SJSA1 (cell line): ENCODE results near the gene FZD1. TPM values are rescaled to one million over a fixed set of nuclear protein-coding genes. Genes with fewer than 3 reads are reported as not detected.
"Not testable (repeated sequence)": the region's sequence is repeated elsewhere in the genome, so short reads cannot be mapped to it uniquely, and the experiment has no call there.

Source experiments
- DNase-seq, 2 experiments: peaks; one replicate each; pipeline ENCODE4 v3.0.0-alpha.2; 2015 to 2020; ENCODE audit warnings: low spot score in 2 of 2, low read depth in 1 of 2
- H3K27ac ChIP-seq: fragments of 250-450 bp; sonication (Bioruptor Pico); 2 replicates; pipeline ENCODE4 v1.5.1; 2020; ENCODE audit warnings: mild to moderate bottlenecking, moderate library complexity
- H3K27me3 ChIP-seq: fragments of 250-450 bp; sonication (Bioruptor Pico); replicated peaks from 2 replicates; pipeline ENCODE4 v1.5.1; 2020; ENCODE audit warnings: mild to moderate bottlenecking, moderate library complexity
- H3K36me3 ChIP-seq: fragments of 250-450 bp; sonication (Bioruptor Pico); 2 replicates; pipeline ENCODE4 v1.5.1; 2020; ENCODE audit warnings: mild to moderate bottlenecking
- H3K4me1 ChIP-seq: fragments of 250-450 bp; sonication (Bioruptor Pico); replicated peaks from 2 replicates; pipeline ENCODE4 v1.6.1; 2021; ENCODE audit warnings: mild to moderate bottlenecking
- H3K4me3 ChIP-seq: fragments of 250-450 bp; sonication (Bioruptor Pico); 2 replicates; pipeline ENCODE4 v1.5.1; 2020; ENCODE audit warnings: mild to moderate bottlenecking
- H3K9me3 ChIP-seq: fragments of 250-450 bp; sonication (Bioruptor Pico); replicated peaks from 2 replicates; pipeline ENCODE4 v1.5.1; 2020; ENCODE audit warnings: mild to moderate bottlenecking
- total RNA-seq: library from RNA; depleted of rRNA; stranded (reverse); fragments of >200 nt; shearing (Covaris generic); gene quantifications from 2 replicates; pipeline ENCODE4 v1.2.3, GENCODE V29; 2014

FZD1 gene
- total RNA-seq, 1 experiment from 2014 or later: 11.6 TPM

- DNase-seq: no peak
- H3K27ac ChIP-seq: no peak overlapping the region
- no peaks in the 10 kb centered on the region for H3K9me3 ChIP-seq
- H3K4me3 ChIP-seq: no peak overlapping the region
- H3K27me3 ChIP-seq: no peaks in the 10 kb centered on the region
- H3K4me1 ChIP-seq: no peaks in the 10 kb centered on the region
- no peaks in the 10 kb centered on the region for H3K36me3 ChIP-seq
Measured at GRCh38 chr7:91294639-91295220, 30.5 kb downstream of the FZD1 start.

GRCh38 chr7:91295576-91295975 is 31.3 kb downstream of the FZD1 start:
- Histone ChIP-seq H3K4me1 (no peaks in the 10 kb centered on the region), H3K4me3 (no peak overlapping the region), H3K27me3 (no peaks in the 10 kb centered on the region), H3K36me3 (no peaks in the 10 kb centered on the region), H3K27ac (no peak overlapping the region), H3K9me3 (no peaks in the 10 kb centered on the region)
- DNase-seq: no peak

GRCh38 chr7:91297939-91298338 is 33.7 kb downstream of the FZD1 start:
- no peak for DNase-seq
- Histone ChIP-seq H3K27ac (no peak overlapping the region), H3K4me1 (no peaks in the 10 kb centered on the region), H3K9me3 (no peaks in the 10 kb centered on the region), H3K27me3 (no peaks in the 10 kb centered on the region), H3K36me3 (no peaks in the 10 kb centered on the region), H3K4me3 (no peak overlapping the region)

GRCh38 chr7:91299952-91300775 is 35.9 kb downstream of the FZD1 start:
- no peaks in the 10 kb centered on the region for H3K36me3 ChIP-seq
- H3K4me1 ChIP-seq: no peaks in the 10 kb centered on the region
- H3K27ac ChIP-seq: no peak overlapping the region
- H3K4me3 ChIP-seq: no peak overlapping the region
- H3K27me3 ChIP-seq: no peaks in the 10 kb centered on the region
- no peak for DNase-seq
- no peaks in the 10 kb centered on the region for H3K9me3 ChIP-seq

DNA sequence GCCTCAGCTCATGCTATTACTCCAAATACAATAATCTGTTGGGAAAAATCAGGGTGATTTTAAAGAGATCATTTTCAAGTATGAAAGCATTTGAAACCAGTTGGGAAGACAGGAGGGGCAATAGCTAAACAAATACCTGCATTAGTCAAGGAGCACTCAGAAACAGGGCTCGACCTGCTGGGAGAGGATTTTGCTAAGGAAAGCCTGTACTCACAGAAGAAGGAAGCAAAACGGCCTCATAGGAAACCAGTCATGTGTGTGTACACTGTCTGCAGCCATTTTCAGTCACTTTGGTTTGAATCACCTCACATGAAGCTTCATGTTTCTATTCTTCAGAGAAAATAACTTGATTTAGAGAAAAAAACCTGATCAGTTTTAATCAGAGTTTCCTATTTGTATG is 38.6 kb downstream of the FZD1 start:
- no peaks in the 10 kb centered on the region for H3K36me3 ChIP-seq
- no peak overlapping the region for H3K4me3 ChIP-seq
- no peaks in the 10 kb centered on the region for H3K9me3 ChIP-seq
- DNase-seq: no peak
- no peaks in the 10 kb centered on the region; the same call in 1 of the 2 replicates for H3K27me3 ChIP-seq
- H3K27ac ChIP-seq: no peak overlapping the region
- no peaks in the 10 kb centered on the region for H3K4me1 ChIP-seq

DNA sequence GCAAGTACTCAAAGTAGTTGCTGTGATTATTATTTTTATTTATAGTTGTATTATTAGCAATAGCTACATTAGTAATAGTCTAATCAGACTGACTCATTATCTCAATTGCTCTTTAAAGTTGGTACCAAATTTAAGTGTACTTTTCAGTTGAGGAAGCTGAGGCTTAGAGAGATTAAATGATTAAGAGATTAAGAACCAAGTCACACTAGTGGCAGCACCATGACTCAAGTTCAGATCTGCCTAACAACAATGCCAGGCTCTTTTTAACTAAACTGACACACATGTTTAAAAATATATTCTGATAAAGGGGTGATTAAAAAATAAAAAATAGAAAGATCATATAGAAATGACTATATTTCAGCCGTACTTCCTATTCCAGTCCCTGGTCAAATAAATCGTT is 42.0 kb downstream of the FZD1 start:
- DNase-seq: no peak
- Histone ChIP-seq H3K27ac (no peak overlapping the region), H3K27me3 (no peaks in the 10 kb centered on the region; the same call in 1 of the 2 replicates), H3K4me3 (no peak overlapping the region), H3K9me3 (no peaks in the 10 kb centered on the region), H3K4me1 (no peaks in the 10 kb centered on the region), H3K36me3 (no peaks in the 10 kb centered on the region)

- no peaks in the 10 kb centered on the region for H3K4me1 ChIP-seq
- no peaks in the 10 kb centered on the region for H3K36me3 ChIP-seq
- H3K27me3 ChIP-seq: no peaks in the 10 kb centered on the region; the same call in 1 of the 2 replicates
- H3K27ac ChIP-seq: no peak overlapping the region
- no peaks in the 10 kb centered on the region for H3K9me3 ChIP-seq
- no peak overlapping the region for H3K4me3 ChIP-seq
- no peak for DNase-seq
Measured at GRCh38 chr7:91307467-91307866, 43.2 kb downstream of the FZD1 start.

DNA sequence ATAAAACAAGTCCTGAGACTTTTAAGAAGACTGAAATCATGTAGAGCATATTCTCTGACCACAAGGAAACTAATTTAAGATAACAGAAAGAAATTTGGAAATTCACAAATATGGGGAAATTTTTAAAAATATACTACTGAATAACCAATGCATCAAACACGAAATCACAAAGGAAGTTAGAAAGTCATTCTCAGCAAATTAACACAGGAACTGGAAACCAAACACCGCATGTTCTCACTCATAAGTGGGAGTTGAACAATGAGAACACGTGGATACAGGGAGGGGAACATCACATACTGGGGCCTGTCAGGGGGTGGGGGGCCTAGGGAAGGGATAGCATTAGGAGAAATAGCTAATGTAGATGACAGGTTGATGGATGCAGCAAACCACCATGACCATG is 44.0 kb downstream of the FZD1 start:
- not testable (repeated sequence) for H3K4me3 ChIP-seq, DNase-seq, H3K27me3 ChIP-seq, H3K27ac ChIP-seq, H3K4me1 ChIP-seq, H3K36me3 ChIP-seq, H3K9me3 ChIP-seq

GRCh38 chr7:91310830-91311460 is 46.7 kb downstream of the FZD1 start:
- no peak for DNase-seq
- H3K27me3 ChIP-seq: no peaks in the 10 kb centered on the region; the same call in 1 of the 2 replicates
- no peak overlapping the region for H3K27ac ChIP-seq
- no peaks in the 10 kb centered on the region for H3K36me3 ChIP-seq
- H3K9me3 ChIP-seq: no peaks in the 10 kb centered on the region
- H3K4me3 ChIP-seq: no peak overlapping the region
- no peaks in the 10 kb centered on the region for H3K4me1 ChIP-seq

- Histone ChIP-seq H3K4me1 (no peaks in the 10 kb centered on the region), H3K9me3 (no peaks in the 10 kb centered on the region), H3K27ac (no peak overlapping the region), H3K4me3 (no peak overlapping the region), H3K27me3 (no peaks in the 10 kb centered on the region; the same call in 1 of the 2 replicates), H3K36me3 (no peaks in the 10 kb centered on the region)
- DNase-seq: no peak
Measured at GRCh38 chr7:91311839-91312238, 47.6 kb downstream of the FZD1 start.

GRCh38 chr7:91313113-91313512 is 48.9 kb downstream of the FZD1 start:
- H3K27me3 ChIP-seq: no peaks in the 10 kb centered on the region; the same call in 1 of the 2 replicates
- H3K4me3 ChIP-seq: no peak overlapping the region
- no peak for DNase-seq
- no peaks in the 10 kb centered on the region for H3K4me1 ChIP-seq
- H3K9me3 ChIP-seq: no peaks in the 10 kb centered on the region
- no peak overlapping the region for H3K27ac ChIP-seq
- H3K36me3 ChIP-seq: no peaks in the 10 kb centered on the region

GRCh38 chr7:91314591-91315323 is 50.5 kb downstream of the FZD1 start:
- H3K27me3 ChIP-seq: no peaks in the 10 kb centered on the region; the same call in none of the 2 replicates
- H3K36me3 ChIP-seq: no peaks in the 10 kb centered on the region
- no peak overlapping the region for H3K27ac ChIP-seq
- no peaks in the 10 kb centered on the region for H3K9me3 ChIP-seq
- no peaks in the 10 kb centered on the region for H3K4me1 ChIP-seq
- no peak overlapping the region for H3K4me3 ChIP-seq
- DNase-seq: no peak

DNA sequence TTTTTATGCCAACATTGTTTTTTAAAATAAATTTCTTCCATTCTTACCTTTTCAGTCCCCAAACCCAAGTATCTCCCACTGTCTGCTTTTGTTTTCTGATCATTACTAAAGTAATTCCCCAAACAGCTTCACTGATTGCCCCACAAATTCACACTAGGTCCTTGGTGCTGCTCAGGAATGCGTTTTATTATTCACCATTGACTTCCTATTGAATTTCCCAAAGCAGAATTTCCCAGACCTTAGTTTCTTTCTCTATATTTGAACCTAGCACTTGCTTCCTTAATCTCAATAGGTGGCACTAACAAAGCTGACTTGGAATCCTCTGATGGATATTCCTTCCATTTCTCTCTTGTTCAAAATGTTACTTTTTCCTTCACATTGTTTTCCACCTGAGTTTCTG is 52.2 kb downstream of the FZD1 start:
- Histone ChIP-seq H3K9me3 (no peaks in the 10 kb centered on the region), H3K4me1 (no peaks in the 10 kb centered on the region), H3K36me3 (no peaks in the 10 kb centered on the region)

More for the DNA sequence above, 52.2 kb downstream of the FZD1 start:
- Histone ChIP-seq H3K27me3 (no peaks in the 10 kb centered on the region; the same call in none of the 2 replicates), H3K27ac (no peak overlapping the region), H3K4me3 (no peak overlapping the region)
- no peak for DNase-seq
